Measurements from ENCODE around the gene HILPDA. TPM values are rescaled to one million over a fixed set of nuclear protein-coding genes. Genes with fewer than 3 reads are reported as not detected.
"Not testable (repeated sequence)": the region's sequence is repeated elsewhere in the genome, so short reads cannot be mapped to it uniquely, and the experiment has no call there.

Gene HILPDA
- total RNA-seq, 1 donor from 2014 or later, result 157 TPM

DNA sequence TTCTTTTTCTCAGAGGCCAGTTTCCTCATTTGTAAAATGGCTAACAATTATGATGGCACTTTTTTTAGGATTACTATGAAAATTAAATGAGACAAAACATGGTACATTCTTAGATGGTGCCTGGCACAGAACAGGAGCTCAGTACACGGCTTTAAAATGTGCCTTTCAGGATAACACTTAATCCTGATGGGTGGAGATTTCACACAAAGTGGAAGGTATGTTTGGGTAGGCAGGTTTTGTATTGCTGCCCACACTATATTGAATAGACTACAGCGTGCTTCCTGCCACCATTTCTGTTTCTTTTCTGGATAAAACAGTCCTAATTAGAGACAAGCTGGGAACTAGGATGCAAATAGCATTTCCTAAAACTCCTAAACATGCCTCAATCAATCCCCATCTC, 23.9 kb upstream of the HILPDA start:
- peak; percentile 51 for ATAC-seq

DNA sequence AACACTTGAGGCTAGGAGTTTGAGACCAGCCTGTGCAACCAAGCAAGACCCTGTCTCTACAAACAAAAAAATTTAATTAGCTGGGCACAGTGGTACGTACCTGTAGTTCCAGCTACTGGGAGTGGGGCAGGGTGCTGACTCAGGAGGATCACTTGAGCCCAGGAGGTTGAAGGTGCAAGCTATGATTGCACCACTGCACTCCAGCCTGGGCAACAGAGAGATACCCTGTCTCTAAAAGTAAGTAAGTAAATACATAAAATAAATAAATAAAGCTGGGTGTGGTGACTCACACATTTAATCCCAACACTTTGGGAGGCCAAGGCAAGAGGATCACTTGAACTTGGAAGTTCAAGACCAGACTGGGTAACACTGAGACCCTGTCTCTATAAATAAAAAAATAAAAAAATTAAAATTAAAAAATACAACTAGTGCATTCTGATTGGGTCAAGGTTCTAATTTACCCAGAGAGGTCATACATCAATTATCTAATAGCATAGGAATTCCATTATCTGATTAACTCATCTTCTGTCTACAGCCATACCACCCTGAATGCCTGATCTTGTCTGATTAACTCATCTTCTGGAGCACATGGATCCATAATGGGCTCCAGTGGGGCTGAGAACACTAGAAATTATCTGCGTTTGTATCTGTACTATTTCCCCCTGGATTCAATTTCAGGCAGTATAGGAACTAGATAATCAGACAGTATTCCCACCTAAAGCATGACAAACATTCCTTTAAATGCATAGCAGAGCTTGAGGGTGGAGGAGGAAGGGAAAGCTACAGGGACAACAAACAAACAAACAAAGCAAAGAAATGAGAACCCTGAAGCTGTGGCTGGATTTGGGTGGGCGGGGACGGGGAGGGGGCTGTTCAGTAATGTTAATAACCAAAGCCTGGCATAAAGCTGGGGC, 21.0 kb upstream of the HILPDA start:
- ATAC-seq, result peak; percentile 27

DNA sequence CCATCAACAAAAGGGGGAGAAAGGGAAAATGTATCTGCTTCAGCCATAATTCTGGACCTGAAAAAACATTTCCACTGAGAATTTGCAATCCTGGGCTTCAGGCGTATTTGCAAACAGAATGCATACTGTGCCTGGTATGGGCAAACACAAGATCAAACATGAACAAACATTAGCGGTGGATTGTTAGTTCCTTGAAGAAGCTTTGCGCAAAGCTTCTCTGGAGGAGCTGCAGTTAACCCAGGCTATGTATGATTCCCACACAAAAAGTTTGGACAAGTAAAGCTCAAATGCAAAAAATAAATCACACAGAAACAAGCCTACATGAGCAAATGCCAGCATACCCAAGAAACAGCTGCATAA, 20.4 kb upstream of the HILPDA start:
- no peak for ATAC-seq

DNA sequence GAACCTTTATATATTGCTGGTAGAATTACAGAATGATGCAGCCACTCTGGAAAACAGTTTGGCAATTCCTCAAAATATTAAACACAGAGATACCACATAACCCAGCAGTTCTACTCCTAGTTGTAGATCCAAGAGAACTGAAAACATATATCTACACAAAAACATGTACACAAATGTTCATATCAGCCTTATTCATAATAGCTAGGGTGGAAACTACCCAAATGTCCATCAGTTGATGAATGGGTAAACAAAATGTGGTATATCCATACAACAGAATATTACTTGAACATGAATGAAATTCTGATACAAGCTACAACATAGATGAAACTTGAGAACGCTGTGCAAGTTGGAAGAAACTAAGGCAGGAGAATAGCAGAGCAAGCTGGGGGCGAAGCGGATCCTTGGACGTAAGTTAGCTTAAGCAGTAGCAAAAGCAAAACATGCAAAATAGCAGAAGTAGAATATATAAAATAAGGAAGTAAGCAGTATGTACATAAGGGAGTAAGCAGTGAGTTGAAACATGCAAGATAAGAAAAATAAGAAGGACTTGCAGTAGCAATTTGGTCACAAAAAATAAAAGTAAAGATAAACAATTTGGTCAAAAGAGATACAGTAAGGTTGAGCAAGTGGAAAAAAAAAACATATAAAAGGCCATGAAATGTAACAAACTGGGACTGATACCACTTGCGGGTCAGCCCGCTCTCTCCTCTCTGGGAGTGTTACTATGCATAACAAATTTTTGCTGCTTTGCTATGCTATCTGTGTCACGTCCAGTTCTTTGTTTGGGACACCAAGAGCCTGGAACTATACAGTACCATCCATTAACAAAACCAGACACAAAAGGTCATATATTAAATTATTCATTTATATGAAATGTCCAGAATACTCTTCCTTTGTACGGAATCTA, 18.0 kb upstream of the HILPDA start:
- no peak for ATAC-seq

DNA sequence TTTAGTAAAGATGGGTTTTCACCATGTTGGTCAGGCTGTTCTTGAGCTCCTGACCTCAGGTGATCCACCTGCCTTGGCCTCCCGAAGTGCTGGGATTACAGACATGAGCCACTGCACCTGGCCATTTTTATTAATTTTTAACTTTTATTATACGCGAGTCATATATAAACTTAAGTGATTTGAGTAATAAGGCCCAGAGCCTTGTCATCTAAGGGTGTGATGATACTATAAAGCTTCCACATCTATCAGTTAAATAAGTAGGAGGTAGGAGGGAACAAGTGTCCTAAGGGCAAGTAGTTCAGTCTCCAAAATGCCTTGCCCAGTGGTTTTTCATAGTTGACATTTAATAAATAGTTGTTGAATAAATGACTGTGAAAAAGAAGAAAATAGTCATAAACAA, 13.3 kb upstream of the HILPDA start:
- no peak for ATAC-seq

DNA sequence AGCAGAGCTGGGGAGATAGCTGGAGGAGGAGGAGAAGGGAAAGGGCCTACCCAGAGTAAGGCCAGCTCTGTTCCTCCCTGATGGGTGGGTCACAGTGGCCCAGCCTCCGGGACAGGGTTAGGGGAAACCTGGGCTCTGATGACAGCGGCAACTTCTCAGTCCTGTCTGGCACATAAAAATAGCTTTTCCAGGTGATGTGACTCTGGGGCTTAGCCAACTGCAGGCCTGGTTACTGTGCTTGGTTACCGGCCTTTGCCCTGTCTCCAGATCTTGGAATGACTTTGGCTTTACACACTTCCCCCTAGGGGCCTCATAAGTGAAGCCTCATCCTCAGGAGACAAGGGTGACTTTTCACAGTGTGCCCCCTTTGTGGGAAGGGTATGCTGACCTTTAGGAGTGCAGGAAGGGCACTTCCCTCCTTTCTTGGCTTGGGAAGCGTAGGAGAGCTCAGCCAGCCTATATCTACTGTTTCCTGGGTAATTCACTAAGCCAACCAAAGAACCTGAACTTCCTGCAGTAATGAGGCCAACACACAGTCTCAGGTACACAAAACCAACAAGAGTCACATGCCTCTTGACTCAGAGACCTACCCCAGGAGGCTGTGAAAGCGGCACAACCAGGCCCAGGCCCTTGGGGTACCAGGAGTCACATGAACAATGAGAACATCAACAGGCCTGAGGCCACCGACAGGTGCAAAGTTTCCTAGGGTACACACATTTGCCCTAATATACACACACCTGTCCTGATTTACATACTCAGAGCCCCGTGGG, 11.7 kb upstream of the HILPDA start:
- peak; percentile 95 for ATAC-seq

DNA sequence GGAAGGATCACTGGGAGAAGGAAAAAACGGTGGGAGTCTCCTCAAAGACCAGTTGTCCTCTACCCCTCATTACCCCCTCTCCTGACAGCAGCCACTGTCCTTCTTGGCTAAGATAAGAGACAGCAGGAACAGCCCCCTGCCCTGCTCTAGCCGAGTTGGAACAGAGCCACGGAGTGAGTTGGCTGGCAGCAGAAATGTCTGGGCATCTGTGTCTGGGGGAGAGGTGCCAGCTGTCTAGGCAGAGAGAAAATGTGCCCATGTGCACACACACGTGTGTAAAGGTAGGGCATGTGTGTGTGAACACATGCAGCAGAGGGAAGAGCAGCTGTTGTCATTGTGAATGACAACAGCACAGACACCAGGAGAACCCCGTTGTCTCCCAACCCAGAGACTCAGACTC, 9.4 kb upstream of the HILPDA start:
- no peak for ATAC-seq

DNA sequence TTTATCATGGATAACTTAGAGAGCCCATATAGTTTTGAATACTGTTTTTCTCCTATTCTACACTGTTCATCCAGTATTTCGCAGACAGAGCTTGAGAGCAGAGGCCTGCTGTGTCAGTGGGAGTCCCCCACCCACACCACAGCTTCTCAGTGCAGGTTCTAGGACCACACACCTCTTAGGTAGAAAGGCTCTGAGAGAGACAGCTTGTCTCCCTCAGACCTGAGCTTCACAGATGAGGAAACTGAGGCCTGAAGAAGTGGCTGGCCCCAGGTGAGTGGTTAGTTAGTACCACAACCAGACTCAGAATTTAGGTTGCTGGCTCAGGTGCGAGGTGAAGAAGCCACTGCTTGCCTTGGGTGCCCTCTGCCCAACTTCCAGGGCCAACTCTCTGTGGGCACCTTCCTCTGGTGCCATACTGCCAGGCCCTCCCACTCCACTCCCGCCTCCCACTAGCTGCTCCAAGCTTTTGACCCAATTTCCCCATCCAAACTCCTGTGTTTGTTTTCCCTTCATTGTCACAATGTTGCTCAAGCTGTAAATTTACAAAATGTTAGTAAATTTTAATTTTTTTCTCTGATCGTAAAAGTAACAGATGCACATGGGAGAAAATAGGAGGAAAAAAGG, 7.6 kb upstream of the HILPDA start:
- no peak for ATAC-seq

DNA sequence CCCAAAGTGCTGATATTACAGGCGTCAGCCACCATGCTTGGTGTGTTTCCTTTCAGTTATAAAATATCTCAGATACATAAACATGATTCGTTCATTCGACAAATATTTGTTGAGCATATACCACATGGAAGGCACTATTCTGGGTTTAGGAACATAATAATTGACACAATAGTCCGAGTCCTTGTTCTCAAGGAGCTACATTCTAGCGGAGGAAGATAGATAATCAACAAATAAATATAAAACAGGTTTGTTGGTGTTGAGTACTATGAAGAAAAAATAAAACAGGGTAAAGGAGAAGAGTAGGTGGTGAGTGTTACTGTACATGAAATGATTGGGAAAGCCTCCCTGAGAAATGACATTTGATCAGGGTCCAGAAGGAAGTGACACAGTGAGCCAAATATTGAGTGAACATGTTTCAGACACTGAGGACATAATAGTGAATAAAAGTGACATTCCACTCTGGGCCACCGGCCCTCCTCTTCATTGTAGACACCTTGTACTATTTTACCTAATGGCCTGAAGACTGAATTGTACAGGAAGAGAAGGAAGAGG, 6.9 kb upstream of the HILPDA start:
- no peak for ATAC-seq

DNA sequence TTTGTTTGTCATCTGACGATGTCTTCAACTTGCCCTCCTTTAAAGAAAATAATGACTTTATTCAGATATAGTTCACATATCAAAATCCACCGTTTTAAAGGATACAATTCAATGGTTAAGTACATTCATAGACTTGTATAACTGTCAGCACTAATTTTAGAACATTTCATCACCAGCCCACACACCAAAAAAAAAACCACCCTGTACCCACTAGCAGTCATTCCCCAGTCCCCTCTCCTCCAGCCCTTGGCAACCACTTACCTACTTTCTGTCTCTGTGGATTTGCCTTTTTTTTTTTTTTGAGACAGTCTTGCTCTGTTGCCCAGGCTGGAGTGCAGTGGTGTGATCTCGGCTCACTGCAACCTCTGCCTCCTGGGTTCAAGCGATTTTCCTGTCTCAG, 5.3 kb upstream of the HILPDA start:
- no peak for ATAC-seq

DNA sequence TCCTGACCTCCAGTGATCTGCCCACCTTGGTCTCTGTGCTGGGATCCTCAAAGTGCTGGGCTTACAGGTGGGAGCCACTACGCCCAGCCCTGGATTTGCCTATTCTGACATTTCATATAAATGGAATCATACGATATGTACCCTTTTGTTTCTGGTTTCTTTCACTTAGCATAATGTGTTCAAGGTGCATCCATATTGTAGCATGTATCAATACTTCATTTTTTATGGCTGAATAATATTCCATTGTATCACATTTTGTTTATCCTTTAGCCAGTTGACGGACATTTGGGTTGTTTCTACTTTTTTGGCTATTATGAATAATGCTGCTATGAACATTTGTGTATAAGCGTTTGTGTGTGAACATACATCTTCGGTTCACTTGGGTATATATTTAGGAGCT, 4.8 kb upstream of the HILPDA start:
- no peak for ATAC-seq

DNA sequence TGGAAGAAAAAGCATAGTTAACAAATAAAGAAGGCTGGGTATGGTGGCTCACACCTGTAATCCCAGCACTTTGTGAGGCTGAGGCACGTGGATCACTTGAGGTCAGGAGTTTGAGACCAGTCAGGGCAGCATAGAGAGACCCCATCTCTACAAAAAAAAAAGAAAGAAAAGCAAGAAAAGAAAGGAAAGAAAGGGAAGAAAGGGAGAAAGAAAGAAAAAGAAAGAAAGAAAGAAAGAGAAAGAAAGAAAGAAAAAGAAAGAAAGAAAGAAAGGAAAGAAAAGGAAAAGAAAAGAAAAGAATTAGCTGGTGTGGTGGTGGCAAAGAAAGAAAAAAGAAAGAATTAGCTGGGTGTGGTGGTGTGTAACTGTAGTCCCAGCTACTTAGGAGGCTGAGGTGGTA, 3.1 kb upstream of the HILPDA start:
- ATAC-seq, result no peak

DNA sequence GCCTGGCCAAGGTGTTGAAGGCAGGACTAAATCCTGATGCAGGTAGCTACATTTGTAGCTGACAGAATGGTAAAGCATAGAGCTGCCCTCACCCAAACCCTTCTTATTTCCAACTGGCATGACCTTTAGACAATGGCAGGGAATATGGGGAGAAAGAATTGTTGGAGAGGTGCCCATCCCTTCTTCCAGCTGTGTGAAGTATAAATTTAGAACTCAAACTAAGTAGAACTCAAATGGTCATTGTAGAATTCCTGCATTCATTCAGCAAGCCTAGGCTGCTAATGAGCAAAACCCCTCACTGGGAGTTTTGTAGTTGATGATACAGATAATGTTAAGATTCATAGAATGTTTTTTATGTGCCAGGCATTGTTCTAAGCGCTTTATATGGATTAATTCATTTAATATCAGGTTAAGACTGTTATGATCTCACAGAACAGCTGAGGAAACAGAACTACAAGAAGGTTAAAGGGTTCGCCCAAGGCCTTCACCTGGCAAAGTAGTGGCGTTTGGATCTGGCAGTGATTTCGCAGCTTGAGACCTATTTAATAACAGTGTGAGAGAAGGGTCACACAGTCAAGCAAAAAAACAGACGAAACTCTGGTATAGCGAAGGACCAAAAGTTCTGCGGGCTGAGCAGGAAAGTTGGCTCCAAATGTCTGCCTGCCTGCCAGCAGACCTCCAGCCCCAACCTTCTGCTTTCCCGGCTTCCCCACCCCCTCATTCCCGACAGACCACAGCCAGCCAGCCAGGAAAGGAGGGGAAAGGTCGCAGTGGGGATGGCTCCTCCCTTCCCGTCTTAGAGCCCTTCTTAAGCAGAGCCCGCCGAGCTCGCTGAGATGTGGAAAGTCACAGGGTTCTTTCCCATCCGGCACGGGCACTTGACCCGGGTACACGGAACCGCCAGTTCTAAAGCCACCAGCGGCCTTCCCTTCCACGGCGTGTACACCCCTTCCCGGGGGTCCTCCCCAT, 1.6 kb upstream of the HILPDA start:
- no peak for ATAC-seq

DNA sequence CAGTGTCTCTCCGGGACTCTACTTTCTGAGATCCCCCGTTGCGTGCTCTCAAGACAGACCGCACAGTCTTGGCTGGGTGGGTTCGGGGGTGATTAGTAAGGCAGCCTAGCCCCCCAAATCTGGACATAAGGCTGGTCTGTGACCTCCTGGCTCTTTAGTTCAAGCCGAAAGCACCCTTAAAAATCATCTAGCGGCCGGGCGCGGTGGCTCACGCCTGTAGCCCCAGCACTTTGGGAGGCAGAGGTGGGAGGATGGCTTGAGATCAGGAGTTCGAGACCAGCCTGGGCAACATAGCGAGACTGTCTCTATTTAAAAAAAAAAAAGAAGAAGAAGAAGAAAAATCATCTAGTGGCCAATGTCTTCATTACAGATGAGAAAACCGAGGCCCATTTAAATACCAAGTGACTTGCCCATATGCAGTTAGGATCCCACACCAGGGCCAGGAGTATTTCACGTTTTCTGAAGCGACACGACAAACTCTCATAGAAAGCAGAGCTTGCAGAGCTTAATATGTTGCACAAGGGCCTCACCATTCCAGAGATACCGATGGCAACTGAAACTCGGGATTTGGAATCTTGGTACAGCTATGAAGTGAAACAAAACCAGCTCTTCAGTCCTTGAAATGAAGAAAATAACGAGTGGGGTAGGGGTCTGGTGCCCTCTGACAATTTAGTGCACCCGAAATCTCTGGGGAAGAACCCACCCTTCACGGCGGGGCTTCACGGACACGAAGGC, 703 bp upstream of the HILPDA start:
- ATAC-seq, result no peak

DNA sequence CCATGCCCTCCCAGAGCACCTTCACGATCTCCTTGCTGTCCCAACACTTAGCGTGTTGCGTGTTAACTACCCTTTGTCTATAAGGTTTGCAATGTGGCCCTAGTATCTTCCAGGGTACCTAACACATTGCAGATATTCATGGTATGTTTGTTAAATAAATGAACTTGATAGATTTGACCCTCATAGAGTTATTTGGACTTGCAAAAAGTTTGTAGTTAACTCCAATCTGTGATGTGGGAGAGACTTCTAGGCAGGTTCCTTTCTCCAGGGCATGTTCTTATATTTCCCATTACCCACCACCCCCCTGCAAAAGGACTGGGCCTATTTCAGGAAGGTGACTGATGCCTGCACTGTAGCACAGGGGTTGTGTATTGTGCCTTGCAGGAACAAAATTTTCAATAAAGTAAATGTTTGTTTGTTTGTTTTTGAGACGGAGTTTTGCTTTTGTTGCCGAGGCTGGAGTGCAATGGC, 612 bp downstream of the HILPDA start:
- ATAC-seq, result no peak

DNA sequence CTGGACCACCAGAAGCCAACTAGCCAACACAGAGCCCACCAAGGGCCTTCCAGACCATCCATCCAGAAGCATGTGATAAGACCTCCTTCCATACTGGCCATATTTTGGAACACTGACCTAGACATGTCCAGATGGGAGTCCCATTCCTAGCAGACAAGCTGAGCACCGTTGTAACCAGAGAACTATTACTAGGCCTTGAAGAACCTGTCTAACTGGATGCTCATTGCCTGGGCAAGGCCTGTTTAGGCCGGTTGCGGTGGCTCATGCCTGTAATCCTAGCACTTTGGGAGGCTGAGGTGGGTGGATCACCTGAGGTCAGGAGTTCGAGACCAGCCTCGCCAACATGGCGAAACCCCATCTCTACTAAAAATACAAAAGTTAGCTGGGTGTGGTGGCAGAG, 1.7 kb downstream of the HILPDA start:
- peak; percentile 54 for ATAC-seq

DNA sequence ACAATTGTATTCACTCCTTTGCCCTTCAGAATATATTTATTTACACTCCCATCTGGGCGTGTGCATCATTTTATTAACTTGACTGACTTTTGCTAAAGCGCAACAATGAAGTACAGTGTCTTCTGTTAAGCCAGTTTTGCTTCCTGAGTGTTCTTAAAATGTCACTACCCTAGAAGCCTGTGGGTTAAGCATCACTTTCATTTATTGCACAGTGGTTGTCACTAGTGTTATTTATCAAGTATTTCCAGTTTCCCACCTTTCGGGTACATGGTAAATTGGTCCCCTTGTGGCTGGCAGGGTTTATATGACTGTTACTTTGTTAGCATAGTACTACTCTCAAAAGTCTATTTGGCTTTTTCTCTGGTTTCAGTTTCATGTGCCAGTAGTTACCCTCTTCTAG, 3.3 kb downstream of the HILPDA start:
- no peak for ATAC-seq

DNA sequence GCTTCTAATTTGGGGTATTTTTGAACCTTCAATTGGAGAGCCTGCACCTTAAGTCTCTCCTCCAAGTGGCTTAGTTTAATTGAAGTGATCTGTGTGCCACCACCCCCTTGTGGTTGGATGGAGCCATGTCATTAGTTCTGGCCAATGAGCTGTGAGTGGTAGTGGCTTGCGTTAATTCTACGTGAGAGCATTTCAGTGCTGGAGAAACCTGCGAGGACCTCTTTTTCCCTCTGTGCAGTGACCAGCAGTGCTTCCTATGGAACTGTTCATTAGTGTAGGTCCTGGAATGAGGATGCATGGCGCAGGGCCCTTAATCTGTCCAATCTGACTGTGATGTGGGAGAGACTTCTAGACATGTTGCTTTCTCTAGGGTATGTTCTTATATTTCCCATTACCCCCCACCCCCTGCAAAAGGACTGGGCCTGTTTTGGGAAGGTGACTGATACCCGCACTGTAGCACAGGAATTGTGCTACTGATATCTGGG, 3.8 kb downstream of the HILPDA start:
- ATAC-seq, result peak; percentile 39

DNA sequence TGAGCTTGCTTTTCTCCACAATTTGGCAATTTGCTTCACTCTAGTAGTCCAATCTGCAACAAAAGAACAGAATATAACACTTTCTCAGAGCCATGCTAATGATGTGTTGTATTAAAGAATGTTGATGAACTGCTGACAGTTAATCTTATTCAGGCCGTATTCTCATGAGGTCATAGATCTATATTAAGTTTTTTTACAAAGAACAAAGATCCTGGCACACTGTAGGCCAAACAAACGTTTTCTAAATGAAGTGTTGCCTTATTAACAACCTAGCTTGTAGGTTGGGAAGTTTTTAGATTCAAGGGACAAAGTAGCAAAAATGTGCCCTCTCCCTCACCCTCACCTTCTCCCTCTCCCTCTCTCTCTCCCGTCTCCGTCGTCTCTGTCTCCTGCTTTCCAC, 6.8 kb downstream of the HILPDA start:
- ATAC-seq, result no peak

DNA sequence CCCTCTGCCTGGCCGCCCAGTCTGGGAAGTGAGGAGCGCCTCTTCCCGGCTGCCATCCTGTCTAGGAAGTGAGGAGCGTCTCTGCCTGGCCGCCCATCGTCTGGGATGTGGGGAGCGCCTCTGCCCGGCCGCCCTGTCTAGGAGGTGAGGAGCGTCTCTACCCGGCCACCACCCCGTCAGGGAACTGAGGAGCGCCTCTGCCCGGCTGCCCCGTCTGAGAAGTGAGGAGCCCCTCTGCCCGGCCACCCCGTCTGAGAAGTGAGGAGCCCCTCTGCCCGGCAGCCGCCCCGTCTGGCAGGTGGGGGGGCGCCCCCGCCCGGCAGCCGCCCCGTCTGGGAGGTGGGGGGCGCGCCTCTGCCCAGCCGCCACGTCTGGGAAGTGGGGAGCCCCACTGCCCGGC, 7.7 kb downstream of the HILPDA start:
- not testable (repeated sequence) for ATAC-seq
